ENCODE measurements around the gene RTP4.
A peak's percentile ranks its signal among the peaks of the same experiment; 100 is the strongest.

RTP4 gene

GRCh38 chr3:187368251-187369088, at the start of gene RTP4:
TSS of gene RTP4 (plus strand) at chr3:187368385. CDS start at chr3:187368442, 57 bp downstream.
- DNase-seq (ENCODE audit: extremely low spot score, insufficient read length, low read depth), result peak; percentile 44
- FAIRE-seq, result peak; percentile 96

GRCh38 chr3:187318819-187319616, 49.2 kb upstream of the RTP4 start:
- FAIRE-seq (peak; percentile 73), DNase-seq (ENCODE audit: extremely low spot score, insufficient read length, low read depth) (peak; percentile 22)

GRCh38 chr3:187319699-187320302, 48.4 kb upstream of the RTP4 start:
- FAIRE-seq, result peak; percentile 77
- peak; percentile 8 for DNase-seq (ENCODE audit: extremely low spot score, insufficient read length, low read depth)

- FAIRE-seq, result no peak
These were observed 46.4 kb upstream of the RTP4 start for GRCh38 chr3:187321766-187322165.

GRCh38 chr3:187322291-187322690, 45.9 kb upstream of the RTP4 start:
- no peak for FAIRE-seq

More at GRCh38 chr3:187321766-187322165, 46.4 kb upstream of the RTP4 start:
- no peak for DNase-seq (ENCODE audit: extremely low spot score, insufficient read length, low read depth)

GRCh38 chr3:187323091-187323490, 45.1 kb upstream of the RTP4 start:
- FAIRE-seq (no peak), DNase-seq (ENCODE audit: extremely low spot score, insufficient read length, low read depth) (no peak)

More at GRCh38 chr3:187322291-187322690, 45.9 kb upstream of the RTP4 start:
- no peak for DNase-seq (ENCODE audit: extremely low spot score, insufficient read length, low read depth)

GRCh38 chr3:187325632-187326031, 42.6 kb upstream of the RTP4 start:
- FAIRE-seq (no peak), DNase-seq (ENCODE audit: extremely low spot score, insufficient read length, low read depth) (no peak)

GRCh38 chr3:187327845-187328244, 40.3 kb upstream of the RTP4 start:
- DNase-seq (ENCODE audit: extremely low spot score, insufficient read length, low read depth), result no peak
- FAIRE-seq, result no peak

- FAIRE-seq, result no peak
These were observed 39.5 kb upstream of the RTP4 start for GRCh38 chr3:187328691-187329090.

GRCh38 chr3:187334904-187335303, 33.3 kb upstream of the RTP4 start:
- DNase-seq (ENCODE audit: extremely low spot score, insufficient read length, low read depth) (no peak), FAIRE-seq (no peak)

More at GRCh38 chr3:187328691-187329090, 39.5 kb upstream of the RTP4 start:
- DNase-seq (ENCODE audit: extremely low spot score, insufficient read length, low read depth), result no peak

- FAIRE-seq (no peak), DNase-seq (ENCODE audit: extremely low spot score, insufficient read length, low read depth) (no peak)
These were observed 31.9 kb upstream of the RTP4 start for GRCh38 chr3:187336322-187336721.

GRCh38 chr3:187340578-187340977, 27.6 kb upstream of the RTP4 start:
- no peak for FAIRE-seq
- DNase-seq (ENCODE audit: extremely low spot score, insufficient read length, low read depth), result no peak

- no peak for FAIRE-seq
- no peak for DNase-seq (ENCODE audit: extremely low spot score, insufficient read length, low read depth)
These were observed 25.9 kb upstream of the RTP4 start for GRCh38 chr3:187342255-187342654.

GRCh38 chr3:187343670-187344069, 24.5 kb upstream of the RTP4 start:
- DNase-seq (ENCODE audit: extremely low spot score, insufficient read length, low read depth) (no peak), FAIRE-seq (no peak)

- FAIRE-seq (no peak), DNase-seq (ENCODE audit: extremely low spot score, insufficient read length, low read depth) (no peak)
These were observed 15.3 kb upstream of the RTP4 start for GRCh38 chr3:187352581-187353575.

- FAIRE-seq (no peak), DNase-seq (ENCODE audit: extremely low spot score, insufficient read length, low read depth) (no peak)
These were observed 10.1 kb upstream of the RTP4 start for GRCh38 chr3:187358068-187358467.

GRCh38 chr3:187359798-187360486, 8.2 kb upstream of the RTP4 start:
- FAIRE-seq (no peak), DNase-seq (ENCODE audit: extremely low spot score, insufficient read length, low read depth) (no peak)

GRCh38 chr3:187360596-187360995, 7.6 kb upstream of the RTP4 start:
- FAIRE-seq, result no peak

GRCh38 chr3:187361835-187362234, 6.3 kb upstream of the RTP4 start:
- DNase-seq (ENCODE audit: extremely low spot score, insufficient read length, low read depth), result no peak
- peak; percentile 78 for FAIRE-seq

More at GRCh38 chr3:187360596-187360995, 7.6 kb upstream of the RTP4 start:
- DNase-seq (ENCODE audit: extremely low spot score, insufficient read length, low read depth), result no peak
